ENCODE data around the gene AHNAK2. TPM values are rescaled to one million over a fixed set of nuclear protein-coding genes. Genes with fewer than 3 reads are reported as not detected.

AHNAK2 gene
- total and polyA plus RNA-seq, 2 of the 13 experiments (the other 11 are each of a cell fraction or from before 2014, with no cell fraction given) = 0.11 to 0.18 TPM

DNA sequence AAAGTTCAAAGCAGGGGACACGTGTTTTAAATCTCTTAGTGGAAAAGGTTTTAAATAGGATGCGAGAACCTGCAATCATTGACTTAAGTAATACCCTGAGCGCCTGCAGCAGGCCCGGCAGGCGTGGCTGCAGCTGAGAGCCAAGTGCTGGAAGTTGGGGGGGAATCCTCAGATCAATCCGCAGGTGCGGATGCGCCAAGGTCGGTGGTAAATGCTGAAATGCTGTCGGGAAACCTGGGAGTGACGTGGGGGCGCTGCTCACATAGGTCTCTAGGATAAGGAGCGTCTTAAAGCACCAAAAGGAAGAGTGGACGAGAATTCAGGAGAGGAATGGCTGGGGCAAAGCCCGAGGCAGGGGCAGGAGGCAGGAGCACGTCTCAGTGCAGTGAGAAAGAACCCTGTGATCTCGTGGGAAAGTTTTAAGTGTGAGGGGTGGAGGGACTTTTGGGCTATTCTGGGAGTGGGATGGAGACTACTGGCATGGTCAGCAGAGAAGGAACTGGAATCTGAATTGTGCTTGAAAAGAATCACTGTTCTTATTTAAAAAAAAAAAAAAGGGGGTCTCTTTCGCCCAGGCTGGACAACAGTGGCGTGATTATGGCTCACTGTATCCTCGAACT lies 43.6 kb upstream of the AHNAK2 start (continued):
- TF ChIP-seq, protein P1, sequence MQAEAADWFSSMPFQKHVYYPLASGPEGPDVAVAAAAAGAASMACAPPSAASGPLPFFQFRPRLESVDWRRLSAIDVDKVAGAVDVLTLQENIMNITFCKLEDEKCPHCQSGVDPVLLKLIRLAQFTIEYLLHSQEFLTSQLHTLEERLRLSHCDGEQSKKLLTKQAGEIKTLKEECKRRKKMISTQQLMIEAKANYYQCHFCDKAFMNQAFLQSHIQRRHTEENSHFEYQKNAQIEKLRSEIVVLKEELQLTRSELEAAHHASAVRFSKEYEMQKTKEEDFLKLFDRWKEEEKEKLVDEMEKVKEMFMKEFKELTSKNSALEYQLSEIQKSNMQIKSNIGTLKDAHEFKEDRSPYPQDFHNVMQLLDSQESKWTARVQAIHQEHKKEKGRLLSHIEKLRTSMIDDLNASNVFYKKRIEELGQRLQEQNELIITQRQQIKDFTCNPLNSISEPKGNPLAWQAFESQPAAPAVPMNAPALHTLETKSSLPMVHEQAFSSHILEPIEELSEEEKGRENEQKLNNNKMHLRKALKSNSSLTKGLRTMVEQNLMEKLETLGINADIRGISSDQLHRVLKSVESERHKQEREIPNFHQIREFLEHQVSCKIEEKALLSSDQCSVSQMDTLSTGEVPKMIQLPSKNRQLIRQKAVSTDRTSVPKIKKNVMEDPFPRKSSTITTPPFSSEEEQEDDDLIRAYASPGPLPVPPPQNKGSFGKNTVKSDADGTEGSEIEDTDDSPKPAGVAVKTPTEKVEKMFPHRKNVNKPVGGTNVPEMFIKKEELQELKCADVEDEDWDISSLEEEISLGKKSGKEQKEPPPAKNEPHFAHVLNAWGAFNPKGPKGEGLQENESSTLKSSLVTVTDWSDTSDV (CRISPR knock-in tag; IDR thresholded peaks at IDR 0.05) = no peak
- TF ChIP-seq, protein P2, sequence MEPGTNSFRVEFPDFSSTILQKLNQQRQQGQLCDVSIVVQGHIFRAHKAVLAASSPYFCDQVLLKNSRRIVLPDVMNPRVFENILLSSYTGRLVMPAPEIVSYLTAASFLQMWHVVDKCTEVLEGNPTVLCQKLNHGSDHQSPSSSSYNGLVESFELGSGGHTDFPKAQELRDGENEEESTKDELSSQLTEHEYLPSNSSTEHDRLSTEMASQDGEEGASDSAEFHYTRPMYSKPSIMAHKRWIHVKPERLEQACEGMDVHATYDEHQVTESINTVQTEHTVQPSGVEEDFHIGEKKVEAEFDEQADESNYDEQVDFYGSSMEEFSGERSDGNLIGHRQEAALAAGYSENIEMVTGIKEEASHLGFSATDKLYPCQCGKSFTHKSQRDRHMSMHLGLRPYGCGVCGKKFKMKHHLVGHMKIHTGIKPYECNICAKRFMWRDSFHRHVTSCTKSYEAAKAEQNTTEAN (CRISPR knock-in tag; conservative IDR thresholded peaks at IDR 0.05) = no peak; the same call in 1 of the 2 replicates
- TF ChIP-seq, protein P3, sequence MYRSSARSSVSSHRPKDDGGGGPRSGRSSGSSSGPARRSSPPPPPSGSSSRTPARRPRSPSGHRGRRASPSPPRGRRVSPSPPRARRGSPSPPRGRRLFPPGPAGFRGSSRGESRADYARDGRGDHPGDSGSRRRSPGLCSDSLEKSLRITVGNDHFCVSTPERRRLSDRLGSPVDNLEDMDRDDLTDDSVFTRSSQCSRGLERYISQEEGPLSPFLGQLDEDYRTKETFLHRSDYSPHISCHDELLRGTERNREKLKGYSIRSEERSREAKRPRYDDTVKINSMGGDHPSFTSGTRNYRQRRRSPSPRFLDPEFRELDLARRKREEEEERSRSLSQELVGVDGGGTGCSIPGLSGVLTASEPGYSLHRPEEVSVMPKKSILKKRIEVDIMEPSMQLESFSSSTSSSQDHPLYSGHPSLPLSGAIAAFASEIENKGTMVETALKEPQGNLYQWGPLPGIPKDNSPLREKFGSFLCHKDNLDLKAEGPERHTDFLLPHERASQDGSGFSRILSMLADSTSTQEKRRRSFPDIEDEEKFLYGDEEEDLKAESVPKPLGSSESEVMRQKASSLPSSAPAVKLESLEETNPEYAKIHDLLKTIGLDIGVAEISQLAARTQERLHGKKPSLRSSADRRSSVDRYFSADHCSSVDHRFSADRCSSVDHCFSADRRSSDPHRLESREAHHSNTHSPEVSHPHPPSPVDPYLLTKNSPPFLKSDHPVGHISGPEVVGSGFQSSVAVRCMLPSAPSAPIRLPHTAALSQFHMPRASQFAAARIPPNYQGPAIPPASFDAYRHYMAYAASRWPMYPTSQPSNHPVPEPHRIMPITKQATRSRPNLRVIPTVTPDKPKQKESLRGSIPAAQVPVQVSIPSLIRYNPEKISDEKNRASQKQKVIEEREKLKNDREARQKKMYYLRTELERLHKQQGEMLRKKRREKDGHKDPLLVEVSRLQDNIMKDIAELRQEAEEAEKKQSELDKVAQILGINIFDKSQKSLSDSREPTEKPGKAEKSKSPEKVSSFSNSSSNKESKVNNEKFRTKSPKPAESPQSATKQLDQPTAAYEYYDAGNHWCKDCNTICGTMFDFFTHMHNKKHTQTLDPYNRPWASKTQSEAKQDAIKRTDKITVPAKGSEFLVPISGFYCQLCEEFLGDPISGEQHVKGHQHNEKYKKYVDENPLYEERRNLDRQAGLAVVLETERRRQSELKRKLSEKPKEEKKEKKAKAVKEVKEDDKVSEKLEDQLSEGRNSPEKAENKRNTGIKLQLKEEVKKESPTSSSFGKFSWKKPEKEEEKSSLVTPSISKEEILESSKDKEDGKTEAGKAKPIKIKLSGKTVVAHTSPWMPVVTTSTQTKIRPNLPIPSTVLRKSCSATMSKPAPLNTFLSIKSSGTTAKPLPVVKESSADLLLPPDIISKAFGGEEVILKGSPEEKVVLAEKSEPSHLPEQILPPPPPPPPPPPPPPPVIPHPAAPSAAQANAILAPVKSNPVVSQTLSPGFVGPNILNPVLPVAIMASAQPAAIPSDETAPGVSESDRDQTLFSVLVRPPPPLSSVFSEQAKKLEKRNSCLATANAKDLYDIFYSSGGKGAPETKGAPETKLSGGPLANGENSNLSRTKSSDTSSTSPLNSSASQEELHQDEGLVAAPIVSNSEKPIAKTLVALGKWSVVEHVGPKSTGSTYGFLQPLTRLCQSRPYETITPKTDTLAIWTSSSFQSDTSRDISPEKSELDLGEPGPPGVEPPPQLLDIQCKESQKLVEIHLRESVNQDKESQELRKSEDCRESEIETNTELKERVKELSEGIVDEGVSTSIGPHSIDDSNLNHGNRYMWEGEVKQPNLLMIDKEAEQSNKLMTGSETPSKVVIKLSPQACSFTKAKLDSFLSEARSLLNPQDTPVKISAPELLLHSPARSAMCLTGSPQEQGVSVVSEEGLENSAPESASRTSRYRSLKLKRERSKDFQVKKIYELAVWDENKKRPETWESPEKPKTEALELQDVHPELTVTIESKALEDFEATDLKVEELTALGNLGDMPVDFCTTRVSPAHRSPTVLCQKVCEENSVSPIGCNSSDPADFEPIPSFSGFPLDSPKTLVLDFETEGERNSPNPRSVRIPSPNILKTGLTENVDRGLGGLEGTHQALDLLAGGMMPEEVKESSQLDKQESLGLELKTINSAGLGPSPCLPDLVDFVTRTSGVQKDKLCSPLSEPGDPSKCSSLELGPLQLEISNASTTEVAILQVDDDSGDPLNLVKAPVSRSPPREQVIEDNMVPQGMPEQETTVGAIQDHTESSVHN (CRISPR knock-in tag; IDR thresholded peaks at IDR 0.05) = no peak
- TF ChIP-seq EHMT2 (IDR thresholded peaks at IDR 0.05; ENCODE audit: borderline replicate concordance, low read depth, low read length) (no peak), ZNF615 (CRISPR knock-in tag; IDR thresholded peaks at IDR 0.05; ENCODE audit: borderline replicate concordance) (0 out of 2 replicates have a peak, but pooled peaks have one; percentile 53), ZNF335 (CRISPR knock-in tag; IDR thresholded peaks at IDR 0.05) (no peak), CBX1 (IDR thresholded peaks at IDR 0.05; ENCODE audit: low read depth) (no peak), ZNF678 (CRISPR knock-in tag; IDR thresholded peaks at IDR 0.05) (no peak)
- TF ChIP-seq, protein P4, sequence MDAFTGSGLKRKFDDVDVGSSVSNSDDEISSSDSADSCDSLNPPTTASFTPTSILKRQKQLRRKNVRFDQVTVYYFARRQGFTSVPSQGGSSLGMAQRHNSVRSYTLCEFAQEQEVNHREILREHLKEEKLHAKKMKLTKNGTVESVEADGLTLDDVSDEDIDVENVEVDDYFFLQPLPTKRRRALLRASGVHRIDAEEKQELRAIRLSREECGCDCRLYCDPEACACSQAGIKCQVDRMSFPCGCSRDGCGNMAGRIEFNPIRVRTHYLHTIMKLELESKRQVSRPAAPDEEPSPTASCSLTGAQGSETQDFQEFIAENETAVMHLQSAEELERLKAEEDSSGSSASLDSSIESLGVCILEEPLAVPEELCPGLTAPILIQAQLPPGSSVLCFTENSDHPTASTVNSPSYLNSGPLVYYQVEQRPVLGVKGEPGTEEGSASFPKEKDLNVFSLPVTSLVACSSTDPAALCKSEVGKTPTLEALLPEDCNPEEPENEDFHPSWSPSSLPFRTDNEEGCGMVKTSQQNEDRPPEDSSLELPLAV (CRISPR knock-in tag; conservative IDR thresholded peaks at IDR 0.05; ENCODE audit: low read depth) = no peak
- TF ChIP-seq, protein P5, sequence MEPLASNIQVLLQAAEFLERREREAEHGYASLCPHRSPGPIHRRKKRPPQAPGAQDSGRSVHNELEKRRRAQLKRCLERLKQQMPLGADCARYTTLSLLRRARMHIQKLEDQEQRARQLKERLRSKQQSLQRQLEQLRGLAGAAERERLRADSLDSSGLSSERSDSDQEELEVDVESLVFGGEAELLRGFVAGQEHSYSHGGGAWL (CRISPR knock-in tag; IDR thresholded peaks at IDR 0.05) = no peak
- TF ChIP-seq, protein P6, sequence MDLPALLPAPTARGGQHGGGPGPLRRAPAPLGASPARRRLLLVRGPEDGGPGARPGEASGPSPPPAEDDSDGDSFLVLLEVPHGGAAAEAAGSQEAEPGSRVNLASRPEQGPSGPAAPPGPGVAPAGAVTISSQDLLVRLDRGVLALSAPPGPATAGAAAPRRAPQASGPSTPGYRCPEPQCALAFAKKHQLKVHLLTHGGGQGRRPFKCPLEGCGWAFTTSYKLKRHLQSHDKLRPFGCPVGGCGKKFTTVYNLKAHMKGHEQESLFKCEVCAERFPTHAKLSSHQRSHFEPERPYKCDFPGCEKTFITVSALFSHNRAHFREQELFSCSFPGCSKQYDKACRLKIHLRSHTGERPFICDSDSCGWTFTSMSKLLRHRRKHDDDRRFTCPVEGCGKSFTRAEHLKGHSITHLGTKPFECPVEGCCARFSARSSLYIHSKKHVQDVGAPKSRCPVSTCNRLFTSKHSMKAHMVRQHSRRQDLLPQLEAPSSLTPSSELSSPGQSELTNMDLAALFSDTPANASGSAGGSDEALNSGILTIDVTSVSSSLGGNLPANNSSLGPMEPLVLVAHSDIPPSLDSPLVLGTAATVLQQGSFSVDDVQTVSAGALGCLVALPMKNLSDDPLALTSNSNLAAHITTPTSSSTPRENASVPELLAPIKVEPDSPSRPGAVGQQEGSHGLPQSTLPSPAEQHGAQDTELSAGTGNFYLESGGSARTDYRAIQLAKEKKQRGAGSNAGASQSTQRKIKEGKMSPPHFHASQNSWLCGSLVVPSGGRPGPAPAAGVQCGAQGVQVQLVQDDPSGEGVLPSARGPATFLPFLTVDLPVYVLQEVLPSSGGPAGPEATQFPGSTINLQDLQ (CRISPR knock-in tag; IDR thresholded peaks at IDR 0.05) = no peak
